IPS-NIHi7 (cell line): ENCODE results near the gene PTPN11.
"Not testable (repeated sequence)": the region's sequence is repeated elsewhere in the genome, so short reads cannot be mapped to it uniquely, and the experiment has no call there.

Experiments
- DNase-seq: peaks from one replicate; pipeline ENCODE4 v3.0.0; 2012; ENCODE audit warnings: mixed read lengths; ENCODE audit errors: extremely low spot score

PTPN11 gene

DNA sequence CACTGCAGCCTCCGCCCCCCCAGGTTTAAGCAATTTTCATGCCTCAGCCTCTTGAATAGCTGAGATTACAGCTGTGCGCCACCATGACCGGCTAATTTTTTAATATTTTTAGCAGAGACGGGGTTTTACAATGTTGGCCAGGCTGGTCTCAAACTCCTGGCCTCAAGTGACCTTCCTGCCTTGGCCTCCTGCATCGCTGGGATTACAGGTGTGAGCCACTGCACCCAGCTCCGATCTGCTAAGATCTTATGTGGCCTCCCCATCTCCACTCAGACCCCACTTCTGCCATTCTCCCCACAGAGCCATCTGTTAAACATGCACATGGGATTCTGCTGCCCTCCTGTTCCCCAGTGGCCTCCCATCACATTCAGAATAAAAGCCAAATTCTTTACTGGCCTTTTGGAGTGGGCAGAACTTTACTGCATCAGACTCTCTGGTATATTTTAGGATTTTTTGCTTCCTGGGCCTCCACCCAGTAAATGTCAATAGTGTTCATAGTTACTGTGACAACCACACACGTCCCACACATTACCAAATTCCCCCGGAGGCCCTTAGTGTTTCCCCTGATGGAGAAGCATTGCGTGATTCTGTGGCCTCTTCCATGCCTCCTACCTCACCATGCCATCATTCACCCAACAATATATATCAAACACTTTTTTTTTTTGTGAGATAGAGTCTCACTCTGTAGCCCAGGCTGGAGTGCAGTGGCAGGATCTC is 96.3 kb downstream of the PTPN11 start:
- no peak for DNase-seq

DNA sequence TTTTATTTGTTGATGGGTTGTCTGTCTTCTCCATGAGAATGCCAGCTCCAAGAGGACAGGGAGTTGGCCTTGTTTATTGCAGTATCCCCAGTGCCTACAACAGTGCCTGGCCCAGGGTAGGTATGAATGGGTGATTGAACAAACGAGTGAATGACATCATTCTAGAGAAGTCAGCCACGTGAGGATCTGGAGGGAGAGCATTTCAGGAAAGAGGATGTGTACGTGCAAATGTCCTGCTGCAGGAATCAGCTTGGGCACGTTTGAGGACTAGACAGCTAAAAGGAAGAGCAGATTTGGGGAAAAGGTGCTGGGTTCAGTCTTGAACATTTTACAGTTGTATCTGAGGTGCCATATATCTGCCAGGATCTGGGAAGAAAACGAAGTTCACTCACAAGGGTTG is 97.1 kb downstream of the PTPN11 start:
- DNase-seq, result no peak

DNA sequence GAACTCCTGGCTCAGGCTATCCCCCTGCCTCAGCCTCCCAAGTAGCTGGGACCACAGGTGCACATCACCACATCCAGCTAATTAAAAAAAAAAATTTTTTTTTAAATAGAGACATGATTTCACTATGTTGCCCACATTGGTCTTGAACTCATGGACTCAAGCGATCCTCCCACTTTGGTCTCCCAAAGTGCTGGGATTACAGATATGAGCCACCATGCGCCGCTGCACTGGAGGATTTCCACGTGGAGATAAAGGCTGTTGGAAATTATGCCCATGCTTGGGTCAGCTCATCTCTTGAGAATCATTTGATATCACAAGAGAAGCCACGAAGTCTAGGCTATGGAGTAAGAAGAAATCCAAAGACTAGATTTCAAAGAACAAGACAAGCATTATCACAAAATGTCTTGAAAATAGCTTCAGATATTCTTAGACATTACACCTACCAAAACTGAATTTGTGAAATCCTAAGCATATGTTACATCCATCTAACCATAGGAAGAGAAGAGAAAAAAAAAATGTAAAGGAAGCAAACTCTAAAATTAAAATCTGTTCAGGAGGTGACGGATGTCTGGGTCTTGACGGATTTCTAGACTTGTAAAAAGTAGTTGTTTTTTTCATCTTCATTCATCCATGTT is 99.1 kb downstream of the PTPN11 start:
- DNase-seq, result no peak

DNA sequence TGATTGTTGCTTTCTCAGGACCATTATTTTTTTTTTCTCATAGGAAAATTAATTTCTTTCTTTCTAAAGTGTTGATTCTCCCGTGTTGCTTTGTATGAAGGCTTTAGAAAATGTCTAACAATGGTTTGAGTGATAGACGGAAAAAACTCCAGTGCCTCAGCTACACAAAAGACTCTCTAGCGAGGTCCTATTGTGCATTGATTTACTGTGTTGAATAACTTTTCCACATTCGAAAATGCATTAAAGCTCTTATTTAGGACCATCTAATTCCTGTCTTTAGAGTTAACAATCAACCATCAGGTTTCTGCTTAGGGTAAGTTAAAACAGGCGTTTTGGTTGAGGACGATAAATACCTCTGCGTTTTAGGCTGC is 99.6 kb downstream of the PTPN11 start:
- DNase-seq, result no peak

DNA sequence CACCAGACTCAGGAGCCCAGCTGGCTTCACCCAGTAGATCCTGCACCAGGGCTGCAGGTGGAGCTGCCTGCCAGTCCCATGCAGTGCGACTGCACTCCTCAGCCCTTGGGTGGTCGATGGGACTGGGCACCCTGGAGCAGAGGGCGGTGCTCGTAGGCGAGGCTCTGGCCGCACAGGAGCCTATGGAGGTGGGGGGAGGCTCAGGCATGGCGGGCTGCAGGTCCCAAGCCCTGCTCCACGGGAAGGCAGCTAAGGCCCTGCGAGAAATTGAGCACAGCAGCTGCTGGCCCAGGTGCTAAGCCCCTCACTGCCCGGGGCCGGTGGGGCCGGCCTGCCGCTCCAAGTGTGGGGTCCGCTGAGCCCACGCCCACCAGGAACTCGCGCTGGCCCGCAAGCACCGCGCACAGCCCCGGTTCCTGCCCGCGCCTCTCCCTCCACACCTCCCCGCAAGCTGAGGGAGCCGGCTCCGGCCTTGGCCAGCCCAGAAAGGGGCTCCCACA is 101.1 kb downstream of the PTPN11 start:
- DNase-seq, result not testable (repeated sequence)

DNA sequence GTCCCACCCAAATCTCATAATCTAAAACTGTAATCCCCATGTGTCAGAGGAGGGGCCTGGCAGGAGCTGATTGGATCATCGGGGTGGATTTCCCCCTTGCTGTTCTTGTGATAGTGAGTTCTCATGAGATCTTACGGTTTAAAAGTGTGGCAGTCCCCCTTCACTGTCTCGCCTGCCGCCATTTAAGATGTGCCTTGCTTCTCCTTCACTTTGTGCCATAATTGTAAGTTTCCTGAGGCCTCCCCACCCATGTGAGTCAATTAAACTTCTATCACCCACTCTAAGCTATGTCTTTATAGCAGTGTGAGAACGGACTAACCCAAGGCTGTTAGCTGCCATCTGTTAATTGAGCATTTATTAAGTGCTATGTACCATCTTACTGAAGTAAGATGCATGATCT is 105.1 kb downstream of the PTPN11 start:
- no peak for DNase-seq

DNA sequence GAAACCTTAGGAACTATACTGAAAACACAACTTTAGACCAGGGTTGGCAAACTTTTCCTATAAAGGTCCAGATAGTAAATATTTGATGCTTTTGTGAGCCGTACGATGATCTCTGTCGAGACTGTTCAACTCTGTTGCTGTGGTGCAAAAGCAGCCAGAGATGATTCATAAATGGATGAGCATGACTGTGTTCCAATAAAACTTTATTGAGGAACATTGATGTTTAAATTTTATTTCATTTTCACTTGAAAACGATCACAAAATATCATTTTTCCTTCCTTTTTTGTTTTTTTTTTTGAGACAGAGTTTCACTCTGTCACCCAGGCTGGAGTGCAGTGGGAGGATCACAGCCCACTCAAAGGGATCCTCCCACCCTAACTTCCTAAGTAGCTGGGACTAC is 105.5 kb downstream of the PTPN11 start:
- DNase-seq, result no peak

DNA sequence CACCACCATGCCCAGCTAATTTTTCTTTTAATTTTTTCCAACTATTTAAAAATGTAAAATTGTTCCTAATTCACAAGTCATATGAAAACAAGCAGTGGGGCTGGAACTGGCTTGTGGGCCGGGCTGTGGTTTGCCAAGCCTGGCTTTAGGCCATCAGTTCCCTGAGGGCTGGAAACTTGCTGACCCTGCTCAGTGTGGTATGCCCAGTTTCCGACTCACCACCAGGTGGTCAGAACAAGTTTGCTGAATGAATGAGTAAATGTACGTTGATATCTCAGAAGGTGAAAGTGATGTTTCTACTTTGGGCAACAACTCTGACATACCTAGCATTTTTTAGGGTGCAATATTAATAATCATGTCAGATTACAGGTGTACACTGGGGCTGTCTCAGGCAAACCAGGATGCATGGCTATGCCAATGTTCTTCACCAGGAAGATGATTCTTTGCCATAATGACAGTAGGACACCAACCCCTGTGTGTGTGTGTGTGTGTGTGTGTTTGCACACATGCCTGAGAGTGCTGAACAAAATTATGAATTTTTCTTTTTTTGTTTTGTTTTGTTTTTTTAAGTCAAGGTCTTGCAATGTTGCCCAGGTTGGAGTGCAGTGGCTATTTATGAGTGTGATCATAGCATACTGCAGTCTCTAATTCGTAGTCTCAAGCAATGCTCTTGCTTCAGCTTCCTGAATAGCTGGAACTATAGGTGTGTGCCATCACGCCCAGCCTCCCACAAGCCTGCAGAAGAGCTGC is 106.1 kb downstream of the PTPN11 start:
- no peak for DNase-seq

DNA sequence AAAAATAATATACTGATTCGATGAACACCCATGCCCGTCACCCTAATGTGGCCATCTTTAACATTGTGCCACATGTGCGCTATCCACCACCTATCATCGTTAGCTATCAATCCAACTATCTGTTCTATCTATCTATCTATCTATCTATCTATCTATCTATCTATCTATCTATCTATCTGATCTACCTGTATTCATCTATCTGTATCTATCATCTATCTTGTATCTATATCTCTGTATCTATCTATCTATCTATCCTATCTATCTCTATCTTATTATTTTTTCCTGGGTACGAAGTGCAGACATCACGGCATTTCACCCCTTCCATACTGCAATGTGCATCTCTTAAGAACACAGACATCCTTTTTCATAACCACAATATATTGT is 106.7 kb downstream of the PTPN11 start:
- DNase-seq, result no peak

DNA sequence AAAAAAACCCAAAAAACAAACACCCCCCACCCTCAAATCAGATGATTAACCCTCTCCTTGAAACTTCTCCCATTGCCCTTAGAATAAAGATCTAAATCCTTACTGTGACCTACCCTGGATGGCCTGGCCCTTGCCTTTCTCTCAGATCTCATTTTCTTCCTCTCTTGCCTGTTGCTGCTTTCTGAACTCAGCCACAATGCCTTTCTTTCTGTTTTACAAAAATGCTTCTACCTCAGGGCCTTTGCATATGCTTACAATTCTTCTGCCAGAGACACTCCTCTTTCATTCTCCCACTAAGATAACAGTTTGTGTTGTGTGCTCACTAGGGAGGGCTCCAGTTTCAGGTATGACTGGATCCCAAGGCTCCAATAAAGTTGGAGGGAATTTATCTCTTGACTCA is 108.3 kb downstream of the PTPN11 start:
- no peak for DNase-seq

DNA sequence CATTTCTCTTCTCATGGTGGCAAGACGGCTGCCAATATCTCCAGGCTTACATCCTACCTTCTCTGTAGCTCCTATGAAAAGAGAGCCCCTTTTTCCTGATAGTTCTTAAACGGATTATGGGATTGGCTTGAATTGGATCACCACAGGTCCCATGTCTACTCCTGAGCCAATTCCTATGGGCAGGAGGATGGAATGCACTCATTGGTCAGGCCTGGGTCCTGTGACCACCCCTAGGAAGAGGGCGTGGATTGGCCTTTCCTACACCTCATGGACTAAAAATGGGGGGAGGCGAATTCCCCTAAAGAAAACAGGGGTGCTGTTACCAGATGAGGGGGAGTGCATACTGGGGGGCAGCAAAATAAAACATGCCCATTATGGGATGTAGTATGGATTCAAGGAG is 108.8 kb downstream of the PTPN11 start:
- no peak for DNase-seq

DNA sequence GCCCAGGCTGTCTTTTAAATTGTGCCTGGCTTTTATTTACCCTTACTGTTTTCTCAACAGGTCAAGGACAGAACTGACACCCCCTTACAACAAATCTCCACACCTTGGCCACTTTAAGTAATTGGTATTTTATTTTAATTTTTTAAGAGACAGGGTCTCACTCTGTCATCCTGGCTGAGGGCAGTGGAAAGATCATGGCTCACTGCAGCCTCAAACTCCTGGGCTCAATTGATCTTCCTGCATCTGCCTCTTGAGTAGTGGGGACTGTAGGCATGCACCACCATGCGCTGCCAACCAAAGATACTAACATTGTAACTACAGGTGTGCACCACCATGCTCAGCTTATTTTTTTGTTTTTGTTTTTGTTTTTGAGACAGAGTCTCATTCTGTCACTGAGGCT is 109.8 kb downstream of the PTPN11 start:
- no peak for DNase-seq

DNA sequence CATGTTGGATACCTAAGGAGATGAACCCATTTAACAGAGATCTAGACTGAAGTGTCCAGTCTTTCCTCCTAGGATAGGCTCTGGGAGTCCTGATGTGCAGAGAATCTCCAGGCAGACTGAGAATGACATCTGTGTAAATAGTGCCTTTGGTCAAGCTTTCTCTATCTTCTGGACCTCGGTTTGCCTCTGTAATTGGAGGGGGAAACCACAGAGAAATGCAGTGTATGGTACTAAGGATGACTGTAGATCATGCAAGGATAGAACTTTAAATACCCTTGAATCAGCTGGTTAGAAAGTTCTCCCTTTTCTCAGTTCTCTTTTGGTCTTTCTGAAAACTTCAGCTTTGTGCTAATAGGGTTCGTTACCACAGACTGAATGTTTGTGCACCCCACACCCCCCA is 112.2 kb downstream of the PTPN11 start:
- no peak for DNase-seq

DNA sequence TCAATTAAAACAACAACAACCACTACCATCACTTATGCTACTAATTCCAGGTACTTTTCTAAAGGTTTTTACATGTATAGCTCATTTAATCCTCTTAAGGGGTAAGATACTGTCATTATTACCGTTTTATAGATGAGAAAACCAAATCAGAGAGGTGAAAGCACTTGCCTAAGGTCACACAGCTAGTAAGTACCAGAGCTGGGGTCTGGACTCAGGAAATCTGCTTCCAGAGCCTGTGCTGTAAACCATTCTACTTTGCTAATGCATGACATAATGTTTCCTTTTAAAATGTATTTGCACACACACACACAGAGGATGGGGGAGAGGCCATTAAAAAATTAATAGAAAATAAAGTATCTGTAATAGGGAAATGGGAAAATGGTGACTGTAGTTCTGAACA is 113.4 kb downstream of the PTPN11 start:
- DNase-seq, result no peak

DNA sequence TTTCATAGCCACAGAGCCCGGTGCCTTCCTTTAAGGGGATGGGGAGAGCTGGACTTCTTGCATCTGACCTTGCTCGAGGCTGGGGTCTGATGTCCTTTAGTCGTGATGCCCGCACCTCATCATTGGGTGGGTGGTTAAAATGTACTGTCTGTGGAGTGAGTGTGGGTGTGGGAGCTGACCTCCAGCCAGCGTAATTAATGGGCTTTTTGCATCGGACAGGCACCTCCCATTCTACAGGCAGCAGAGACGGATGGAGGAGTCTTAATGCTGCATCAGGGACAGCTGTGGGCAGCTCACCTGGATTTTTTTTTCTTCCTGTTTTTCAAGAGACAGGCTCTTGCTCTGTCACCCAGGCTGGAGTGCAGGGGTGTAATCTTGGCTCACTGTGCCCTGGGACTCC is 114.8 kb downstream of the PTPN11 start:
- no peak for DNase-seq

DNA sequence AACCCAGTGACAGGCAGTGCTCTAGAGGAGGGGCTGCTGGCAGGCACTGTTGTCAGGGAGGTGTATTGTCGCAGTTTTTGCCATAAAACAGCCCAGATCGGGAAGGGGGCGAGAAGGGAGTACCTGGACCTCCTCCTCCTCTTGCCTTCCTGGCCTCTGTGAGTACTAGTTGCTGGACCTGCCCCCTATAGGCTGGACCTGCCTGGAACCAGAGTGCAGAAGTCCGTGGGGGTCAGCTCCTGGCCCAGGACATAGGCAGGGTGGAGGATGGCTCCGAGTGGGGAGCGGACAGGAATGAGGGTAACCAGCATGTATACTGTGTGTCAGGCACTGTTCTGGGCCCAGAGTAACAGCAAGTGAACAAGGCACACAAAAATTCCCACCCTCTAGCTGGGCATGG is 116.3 kb downstream of the PTPN11 start:
- DNase-seq, result no peak

DNA sequence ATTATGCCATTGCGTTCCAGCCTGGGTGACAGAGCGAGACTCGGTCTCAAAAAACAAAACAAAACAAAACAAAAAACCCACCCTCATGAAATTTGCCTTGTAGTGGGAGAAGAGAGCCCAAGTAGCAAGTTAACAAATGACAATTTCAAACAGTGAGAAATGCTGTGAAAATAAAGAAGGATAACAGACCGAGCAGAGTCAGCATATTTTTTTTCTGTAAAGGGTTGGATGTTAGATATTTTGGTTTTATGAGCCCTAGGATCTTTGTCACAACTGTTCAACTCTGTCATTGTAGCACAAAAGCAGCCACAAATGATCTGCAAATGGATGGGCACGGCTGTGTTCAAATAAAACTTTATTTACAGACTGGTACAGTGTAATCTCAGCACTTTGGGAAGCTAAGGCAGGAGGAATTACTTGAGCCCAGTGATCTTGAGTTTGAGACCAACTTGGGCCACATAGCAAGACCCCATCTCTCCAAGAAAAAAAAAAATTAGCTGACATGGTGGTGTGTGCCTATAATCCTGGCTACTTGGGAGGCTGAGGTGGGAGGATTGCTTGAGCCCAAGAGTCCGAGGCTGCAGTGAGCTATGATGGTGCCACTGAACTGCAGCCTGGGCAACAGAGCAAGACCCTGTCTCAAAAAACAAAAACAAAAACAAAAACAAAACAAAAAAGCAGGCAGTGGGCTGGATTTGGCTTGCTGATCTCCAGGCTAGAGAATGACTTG is 117.1 kb downstream of the PTPN11 start:
- DNase-seq, result no peak

DNA sequence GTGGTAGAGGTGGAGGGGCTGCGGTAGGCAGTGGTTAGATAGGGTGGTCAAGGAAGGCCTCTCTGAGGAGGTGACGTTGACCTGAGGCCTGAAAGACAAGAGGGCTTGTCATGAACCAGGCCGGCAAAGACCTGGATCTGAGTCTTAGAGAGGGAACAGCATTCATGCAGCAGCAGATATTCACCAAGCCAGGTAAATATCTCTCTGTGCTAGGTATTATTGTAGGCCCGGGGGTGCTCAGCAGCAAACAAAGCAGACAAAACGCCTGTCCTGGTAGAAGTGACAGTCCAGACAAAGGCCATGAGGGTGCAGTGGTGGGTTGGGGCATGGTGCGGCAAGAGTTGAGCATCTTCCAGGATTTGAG is 117.6 kb downstream of the PTPN11 start:
- no peak for DNase-seq

DNA sequence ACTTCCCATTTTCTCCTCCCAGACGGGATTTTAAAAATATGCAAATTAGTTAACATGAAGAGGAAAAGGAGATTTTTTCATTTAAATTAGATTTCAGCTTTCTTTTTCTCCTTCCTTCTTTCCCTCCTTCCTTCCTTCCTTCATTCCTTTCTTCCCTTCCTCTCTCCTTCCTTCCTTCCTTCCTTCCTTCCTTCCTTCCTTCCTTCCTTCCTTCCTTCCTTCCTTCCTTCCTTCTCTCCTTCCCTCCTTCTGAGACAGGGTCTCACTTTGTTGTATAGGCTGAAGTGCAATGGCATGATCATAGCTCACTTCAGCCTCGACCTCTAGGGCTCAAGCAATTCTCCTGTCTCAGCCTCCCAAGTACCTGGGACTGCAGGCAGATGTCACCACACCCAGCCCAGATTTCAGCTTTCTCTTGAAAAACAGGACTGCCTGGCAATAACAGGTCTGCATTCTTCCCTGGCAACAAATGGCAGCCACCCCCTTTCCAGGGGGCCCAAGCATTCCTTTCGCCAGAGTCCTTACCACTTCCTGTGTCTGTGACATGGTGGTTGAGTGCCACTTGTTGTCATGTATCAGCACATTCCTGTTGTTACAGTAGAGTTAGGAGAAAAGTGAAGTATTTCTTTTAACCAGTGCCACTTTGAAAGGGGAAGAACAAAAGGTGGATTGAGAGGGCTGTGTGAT is 119.1 kb downstream of the PTPN11 start:
- peak; percentile 70 for DNase-seq

DNA sequence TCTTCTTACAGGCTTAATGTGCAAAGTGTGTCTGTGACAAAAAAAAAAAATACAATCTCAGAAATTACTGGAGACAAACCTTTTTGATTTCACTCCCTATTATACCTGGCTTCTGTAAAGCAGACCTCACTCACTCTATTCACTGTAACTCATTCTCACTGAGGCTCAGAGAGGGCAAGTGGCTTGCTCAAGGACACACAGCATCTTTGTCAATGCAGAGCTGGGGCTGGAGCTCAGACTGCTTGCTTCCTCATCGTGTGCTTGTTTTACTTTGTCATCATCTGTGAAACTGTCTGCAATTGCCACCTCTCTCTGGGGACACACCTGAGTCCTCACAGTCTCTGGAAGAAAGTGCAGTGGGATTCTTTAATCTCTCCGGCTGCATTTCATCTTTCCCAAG is 120.0 kb downstream of the PTPN11 start:
- no peak for DNase-seq

DNA sequence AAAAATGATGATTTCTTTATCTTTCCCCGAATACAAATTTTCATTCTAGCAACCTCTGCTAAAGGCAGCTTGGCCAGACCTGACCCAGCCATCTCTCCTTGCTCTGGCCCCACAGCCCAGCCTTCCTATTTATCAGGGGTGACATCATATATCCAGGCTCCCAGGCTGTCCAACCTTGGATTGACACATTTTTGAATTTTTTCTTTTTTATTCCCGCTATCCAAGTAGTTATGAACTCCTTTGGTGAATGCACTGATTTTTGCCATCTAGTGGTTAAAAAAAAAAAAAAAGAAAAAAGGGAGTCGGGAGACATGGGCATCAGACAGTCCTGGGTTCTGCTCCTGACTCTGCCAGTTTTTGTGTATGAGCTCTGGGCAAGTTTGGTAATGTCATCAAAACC is 120.5 kb downstream of the PTPN11 start:
- DNase-seq, result no peak

DNA sequence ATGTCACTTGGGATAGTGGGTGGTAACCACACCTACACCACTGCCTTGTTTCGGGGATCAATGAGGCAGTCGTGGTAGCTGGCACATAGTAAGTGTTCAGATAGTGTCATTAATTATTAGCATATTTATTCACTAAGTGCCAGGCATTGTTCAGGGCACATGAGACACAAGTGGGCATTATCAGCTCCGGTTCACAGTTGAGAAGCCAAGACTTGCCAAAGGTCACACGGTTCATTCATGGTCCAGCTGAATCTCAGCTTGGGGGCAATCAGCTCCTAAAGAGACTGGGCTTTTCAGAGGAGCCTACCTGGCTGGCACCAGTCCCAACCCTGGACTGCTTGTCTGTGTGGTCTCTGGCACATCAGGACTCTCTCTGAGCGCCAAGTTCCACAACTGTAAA is 121.3 kb downstream of the PTPN11 start:
- no peak for DNase-seq
